H1 (cell line): ENCODE measurements around the gene NLK. TPM values are rescaled to one million over a fixed set of nuclear protein-coding genes. Genes with fewer than 3 reads are reported as not detected.

Experiments
- BCL11A ChIP-seq, 2 experiments: IDR thresholded peaks; one replicate each; pipeline ENCODE4 v1.6.1; 2011; ENCODE audit warnings: low read depth in 2 of 2, low read length in 2 of 2, mild to moderate bottlenecking in 2 of 2
- CHD2 ChIP-seq: IDR thresholded peaks from 2 replicates; pipeline ENCODE4 v1.6.1; 2012; ENCODE audit warnings: low read length, improper control_type of control experiment
- CREB1 ChIP-seq: IDR thresholded peaks from 2 replicates; pipeline ENCODE4 v1.6.1; 2012; ENCODE audit warnings: inconsistent platforms
- CTBP2 ChIP-seq: IDR thresholded peaks from 2 replicates; pipeline ENCODE4 v1.7.0; 2011; ENCODE audit warnings: borderline replicate concordance, mild to moderate bottlenecking, moderate library complexity, mixed read lengths, low read length; ENCODE audit not compliant: insufficient read depth, insufficient read length
- EZH2 ChIP-seq: fragments of 200-600 bp; sonication (generic); IDR thresholded peaks from 2 replicates; pipeline ENCODE4 v1.7.1; 2012; ENCODE audit warnings: low read depth, mild to moderate bottlenecking, moderate library complexity, low read length, inconsistent platforms; ENCODE audit not compliant: severe bottlenecking
- GTF2F1 ChIP-seq: IDR thresholded peaks from 2 replicates; pipeline ENCODE4 v1.6.1; 2012; ENCODE audit warnings: low read depth, low read length, improper control_type of control experiment, borderline replicate concordance
- POU5F1 ChIP-seq: IDR thresholded peaks from 2 replicates; pipeline ENCODE4 v1.6.1; 2011; ENCODE audit warnings: low read depth, mild to moderate bottlenecking, low read length, moderate library complexity
- SIX5 ChIP-seq: IDR thresholded peaks from 2 replicates; pipeline ENCODE4 v1.6.1; 2011; ENCODE audit warnings: mild to moderate bottlenecking, low read depth, low read length
- SP2 ChIP-seq: IDR thresholded peaks from 2 replicates; pipeline ENCODE4 v1.6.1; 2012; ENCODE audit warnings: mild to moderate bottlenecking, low read length, inconsistent platforms
- TBP ChIP-seq: IDR thresholded peaks from 2 replicates; pipeline ENCODE4 v1.6.1; 2011; ENCODE audit warnings: low read depth, low read length, improper control_type of control experiment
- polyA plus RNA-seq, 7 experiments: library from polyadenylated mRNA; depleted of rRNA in 3 of 7; stranded (reverse) in 5 of 7; unstranded in 2 of 7; fragments of >200 nt in 5 of 7; fragments of 200-250 nt in 2 of 7; gene quantifications; 1 replicate in 5 of 7; 2 replicates in 1 of 7; 4 replicates in 1 of 7; pipeline versions ENCODE4 v1.2.1 to v1.2.3, GENCODE V29; 2011 to 2013; ENCODE audit warnings: missing spikeins in 2 of 7, mixed read lengths in 2 of 7
- total RNA-seq: library from RNA; stranded (reverse); fragmentation: NEBNext Ultra II Directional; extraction: Animal tissue kit (Norgen Biotek cat#: 25700); gene quantifications from 2 replicates; pipeline ENCODE4 v1.2.1, GENCODE V29; 2021
- TF ChIP-seq, protein P1 (sequence below): fragments of 300-600 bp; sonication (generic); IDR thresholded peaks from 2 replicates; pipeline ENCODE4 v1.7.1; 2012; ENCODE audit warnings: low read length, moderate library complexity, mild to moderate bottlenecking, inconsistent platforms; ENCODE audit not compliant: insufficient replicate concordance
- TF ChIP-seq, protein P2 (sequence below): IDR thresholded peaks from 2 replicates; pipeline ENCODE4 v1.6.1; 2011; ENCODE audit warnings: low read depth, mild to moderate bottlenecking, low read length; ENCODE audit not compliant: insufficient read depth

The NLK gene
- total and polyA plus RNA-seq, 2 of the 8 experiments (the other 6 are each of a cell fraction or from before 2014, with no cell fraction given) = 30.8 to 49.9 TPM

GRCh38 chr17:28161311-28161710 is 118.8 kb downstream of the NLK start (continued):
- TF ChIP-seq, protein P1, sequence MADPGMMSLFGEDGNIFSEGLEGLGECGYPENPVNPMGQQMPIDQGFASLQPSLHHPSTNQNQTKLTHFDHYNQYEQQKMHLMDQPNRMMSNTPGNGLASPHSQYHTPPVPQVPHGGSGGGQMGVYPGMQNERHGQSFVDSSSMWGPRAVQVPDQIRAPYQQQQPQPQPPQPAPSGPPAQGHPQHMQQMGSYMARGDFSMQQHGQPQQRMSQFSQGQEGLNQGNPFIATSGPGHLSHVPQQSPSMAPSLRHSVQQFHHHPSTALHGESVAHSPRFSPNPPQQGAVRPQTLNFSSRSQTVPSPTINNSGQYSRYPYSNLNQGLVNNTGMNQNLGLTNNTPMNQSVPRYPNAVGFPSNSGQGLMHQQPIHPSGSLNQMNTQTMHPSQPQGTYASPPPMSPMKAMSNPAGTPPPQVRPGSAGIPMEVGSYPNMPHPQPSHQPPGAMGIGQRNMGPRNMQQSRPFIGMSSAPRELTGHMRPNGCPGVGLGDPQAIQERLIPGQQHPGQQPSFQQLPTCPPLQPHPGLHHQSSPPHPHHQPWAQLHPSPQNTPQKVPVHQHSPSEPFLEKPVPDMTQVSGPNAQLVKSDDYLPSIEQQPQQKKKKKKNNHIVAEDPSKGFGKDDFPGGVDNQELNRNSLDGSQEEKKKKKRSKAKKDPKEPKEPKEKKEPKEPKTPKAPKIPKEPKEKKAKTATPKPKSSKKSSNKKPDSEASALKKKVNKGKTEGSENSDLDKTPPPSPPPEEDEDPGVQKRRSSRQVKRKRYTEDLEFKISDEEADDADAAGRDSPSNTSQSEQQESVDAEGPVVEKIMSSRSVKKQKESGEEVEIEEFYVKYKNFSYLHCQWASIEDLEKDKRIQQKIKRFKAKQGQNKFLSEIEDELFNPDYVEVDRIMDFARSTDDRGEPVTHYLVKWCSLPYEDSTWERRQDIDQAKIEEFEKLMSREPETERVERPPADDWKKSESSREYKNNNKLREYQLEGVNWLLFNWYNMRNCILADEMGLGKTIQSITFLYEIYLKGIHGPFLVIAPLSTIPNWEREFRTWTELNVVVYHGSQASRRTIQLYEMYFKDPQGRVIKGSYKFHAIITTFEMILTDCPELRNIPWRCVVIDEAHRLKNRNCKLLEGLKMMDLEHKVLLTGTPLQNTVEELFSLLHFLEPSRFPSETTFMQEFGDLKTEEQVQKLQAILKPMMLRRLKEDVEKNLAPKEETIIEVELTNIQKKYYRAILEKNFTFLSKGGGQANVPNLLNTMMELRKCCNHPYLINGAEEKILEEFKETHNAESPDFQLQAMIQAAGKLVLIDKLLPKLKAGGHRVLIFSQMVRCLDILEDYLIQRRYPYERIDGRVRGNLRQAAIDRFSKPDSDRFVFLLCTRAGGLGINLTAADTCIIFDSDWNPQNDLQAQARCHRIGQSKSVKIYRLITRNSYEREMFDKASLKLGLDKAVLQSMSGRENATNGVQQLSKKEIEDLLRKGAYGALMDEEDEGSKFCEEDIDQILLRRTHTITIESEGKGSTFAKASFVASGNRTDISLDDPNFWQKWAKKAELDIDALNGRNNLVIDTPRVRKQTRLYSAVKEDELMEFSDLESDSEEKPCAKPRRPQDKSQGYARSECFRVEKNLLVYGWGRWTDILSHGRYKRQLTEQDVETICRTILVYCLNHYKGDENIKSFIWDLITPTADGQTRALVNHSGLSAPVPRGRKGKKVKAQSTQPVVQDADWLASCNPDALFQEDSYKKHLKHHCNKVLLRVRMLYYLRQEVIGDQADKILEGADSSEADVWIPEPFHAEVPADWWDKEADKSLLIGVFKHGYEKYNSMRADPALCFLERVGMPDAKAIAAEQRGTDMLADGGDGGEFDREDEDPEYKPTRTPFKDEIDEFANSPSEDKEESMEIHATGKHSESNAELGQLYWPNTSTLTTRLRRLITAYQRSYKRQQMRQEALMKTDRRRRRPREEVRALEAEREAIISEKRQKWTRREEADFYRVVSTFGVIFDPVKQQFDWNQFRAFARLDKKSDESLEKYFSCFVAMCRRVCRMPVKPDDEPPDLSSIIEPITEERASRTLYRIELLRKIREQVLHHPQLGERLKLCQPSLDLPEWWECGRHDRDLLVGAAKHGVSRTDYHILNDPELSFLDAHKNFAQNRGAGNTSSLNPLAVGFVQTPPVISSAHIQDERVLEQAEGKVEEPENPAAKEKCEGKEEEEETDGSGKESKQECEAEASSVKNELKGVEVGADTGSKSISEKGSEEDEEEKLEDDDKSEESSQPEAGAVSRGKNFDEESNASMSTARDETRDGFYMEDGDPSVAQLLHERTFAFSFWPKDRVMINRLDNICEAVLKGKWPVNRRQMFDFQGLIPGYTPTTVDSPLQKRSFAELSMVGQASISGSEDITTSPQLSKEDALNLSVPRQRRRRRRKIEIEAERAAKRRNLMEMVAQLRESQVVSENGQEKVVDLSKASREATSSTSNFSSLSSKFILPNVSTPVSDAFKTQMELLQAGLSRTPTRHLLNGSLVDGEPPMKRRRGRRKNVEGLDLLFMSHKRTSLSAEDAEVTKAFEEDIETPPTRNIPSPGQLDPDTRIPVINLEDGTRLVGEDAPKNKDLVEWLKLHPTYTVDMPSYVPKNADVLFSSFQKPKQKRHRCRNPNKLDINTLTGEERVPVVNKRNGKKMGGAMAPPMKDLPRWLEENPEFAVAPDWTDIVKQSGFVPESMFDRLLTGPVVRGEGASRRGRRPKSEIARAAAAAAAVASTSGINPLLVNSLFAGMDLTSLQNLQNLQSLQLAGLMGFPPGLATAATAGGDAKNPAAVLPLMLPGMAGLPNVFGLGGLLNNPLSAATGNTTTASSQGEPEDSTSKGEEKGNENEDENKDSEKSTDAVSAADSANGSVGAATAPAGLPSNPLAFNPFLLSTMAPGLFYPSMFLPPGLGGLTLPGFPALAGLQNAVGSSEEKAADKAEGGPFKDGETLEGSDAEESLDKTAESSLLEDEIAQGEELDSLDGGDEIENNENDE = no peak
- TF ChIP-seq EZH2 (no peak), BCL11A (IDR thresholded peaks at IDR 0.05; ENCODE audit: low read depth in 2 of 2, low read length in 2 of 2) (no peak), SIX5 (no peak), SP2 (no peak), TBP (no peak), CREB1 (no peak), CTBP2 (no peak), POU5F1 (no peak), GTF2F1 (no peak), CHD2 (no peak)
- TF ChIP-seq, protein P2, sequence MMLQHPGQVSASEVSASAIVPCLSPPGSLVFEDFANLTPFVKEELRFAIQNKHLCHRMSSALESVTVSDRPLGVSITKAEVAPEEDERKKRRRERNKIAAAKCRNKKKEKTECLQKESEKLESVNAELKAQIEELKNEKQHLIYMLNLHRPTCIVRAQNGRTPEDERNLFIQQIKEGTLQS = no peak
